ENCODE results near the gene F13A1.
"Not testable (repeated sequence)": the region's sequence is repeated elsewhere in the genome, so short reads cannot be mapped to it uniquely, and the experiment has no call there.

Gene F13A1

GRCh38 chr6:6317825-6318733 is 2.4 kb downstream of the F13A1 start:
- DNase-seq (ENCODE audit: low spot score) = no peak

DNA sequence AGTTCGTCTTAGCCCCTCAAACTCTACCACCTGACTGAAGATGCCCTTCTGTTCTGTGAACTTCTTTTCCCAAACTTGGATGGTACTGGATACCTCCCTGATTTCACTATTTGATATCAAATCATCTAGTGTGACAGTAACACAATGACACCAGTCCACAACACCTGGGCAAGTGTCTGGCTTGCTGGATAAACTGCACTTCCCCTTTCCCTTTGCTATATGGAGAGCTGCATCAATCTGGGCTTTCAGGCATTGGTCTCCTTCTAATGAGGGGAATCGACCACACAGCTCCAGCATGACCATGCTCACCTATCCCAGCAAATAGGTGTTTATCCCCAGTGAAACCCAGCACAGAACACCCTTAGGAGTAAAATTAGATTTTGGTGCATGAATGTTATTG is 3.1 kb downstream of the F13A1 start:
- DNase-seq (ENCODE audit: low spot score) = no peak

DNA sequence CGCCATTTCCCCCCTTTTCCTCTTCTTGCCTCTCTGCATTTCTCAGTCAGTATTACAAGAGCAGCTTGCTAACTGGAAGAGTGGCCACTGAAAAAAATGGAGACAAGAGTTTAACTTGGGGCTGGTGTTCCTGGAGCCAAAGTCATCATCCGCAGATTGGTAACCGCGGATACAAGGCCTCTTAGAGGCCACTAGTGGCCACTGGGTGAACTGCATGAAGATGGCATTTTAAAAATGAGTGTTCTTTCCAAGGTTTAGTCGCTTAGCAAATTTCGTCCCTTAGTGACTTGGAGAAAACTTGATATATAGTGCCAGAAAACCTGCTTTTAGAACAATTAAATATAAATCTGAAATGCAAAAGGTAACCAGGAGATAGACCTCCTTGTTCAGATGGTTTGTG is 4.8 kb downstream of the F13A1 start:
- peak; percentile 9 for DNase-seq (ENCODE audit: low spot score)

GRCh38 chr6:6314596-6314995 is 5.9 kb downstream of the F13A1 start:
- DNase-seq (ENCODE audit: low spot score) = no peak

DNA sequence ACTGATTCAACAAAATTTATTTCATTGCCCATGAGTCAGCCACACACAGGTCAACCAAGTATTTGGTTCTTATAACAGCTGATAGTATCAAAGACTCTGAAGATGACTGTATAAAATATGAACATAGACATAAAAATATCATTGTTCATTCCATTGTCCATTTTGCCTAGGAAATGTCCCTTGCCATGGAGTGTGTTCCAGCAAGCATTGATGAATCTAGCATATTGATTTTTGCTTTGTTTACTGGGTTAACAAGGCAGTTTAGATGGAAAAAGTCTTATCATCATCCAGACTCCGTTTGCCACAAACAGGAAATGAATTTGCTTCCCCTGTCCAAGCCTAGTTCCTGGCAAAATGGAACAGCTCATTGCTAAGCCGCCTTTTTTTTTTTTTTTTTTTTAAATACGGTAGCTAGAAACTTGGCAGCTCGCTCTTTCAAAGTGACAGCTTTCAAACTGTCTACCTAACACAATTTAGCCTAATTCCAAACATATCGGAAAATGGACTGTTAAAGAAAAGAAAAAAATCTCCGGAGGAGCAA is 7.5 kb downstream of the F13A1 start:
- no peak for DNase-seq (ENCODE audit: low spot score)

GRCh38 chr6:6305575-6305974 is 14.9 kb downstream of the F13A1 start:
- no peak for DNase-seq (ENCODE audit: low spot score)

DNA sequence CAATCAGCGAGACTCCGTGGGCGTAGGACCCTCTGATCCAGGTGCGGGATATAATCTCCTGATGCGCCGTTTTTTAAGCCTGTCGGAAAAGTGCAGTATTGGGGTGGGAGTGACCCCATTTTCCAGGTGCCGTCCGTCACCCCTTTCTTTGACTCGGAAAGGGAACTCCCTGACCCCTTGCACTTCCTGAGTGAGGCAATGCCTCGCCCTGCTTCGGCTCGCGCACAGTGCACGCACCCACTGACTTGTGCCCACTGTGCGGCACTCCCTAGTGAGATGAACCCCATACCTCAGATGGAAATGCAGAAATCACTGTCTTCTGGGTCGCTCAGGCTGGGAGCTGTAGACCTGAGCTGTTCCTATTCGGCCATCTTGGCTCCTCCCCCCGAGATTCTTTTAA is 20.1 kb downstream of the F13A1 start:
- not testable (repeated sequence) for DNase-seq (ENCODE audit: low spot score)

GRCh38 chr6:6293317-6293716 is 27.1 kb downstream of the F13A1 start:
- no peak for DNase-seq (ENCODE audit: low spot score)

DNA sequence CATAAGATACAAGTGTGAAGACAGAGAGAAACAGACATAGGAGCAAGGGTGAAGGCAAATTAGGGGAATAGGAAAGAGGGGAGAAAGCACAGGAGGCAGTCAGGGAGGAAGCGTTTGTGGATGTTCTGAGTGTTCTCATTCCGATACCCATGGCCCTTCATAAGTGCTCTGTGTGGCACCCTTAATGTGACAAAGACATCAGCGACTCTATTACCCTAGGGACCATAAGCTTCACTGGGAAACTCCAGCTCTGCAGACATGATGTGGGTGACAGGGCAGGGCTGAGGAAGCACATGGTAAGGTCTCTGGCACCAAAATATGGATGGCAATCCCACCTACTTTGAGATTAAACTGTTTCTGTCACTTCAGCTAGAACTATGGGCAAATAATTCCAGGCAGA is 33.0 kb downstream of the F13A1 start:
- DNase-seq (ENCODE audit: low spot score) = no peak

DNA sequence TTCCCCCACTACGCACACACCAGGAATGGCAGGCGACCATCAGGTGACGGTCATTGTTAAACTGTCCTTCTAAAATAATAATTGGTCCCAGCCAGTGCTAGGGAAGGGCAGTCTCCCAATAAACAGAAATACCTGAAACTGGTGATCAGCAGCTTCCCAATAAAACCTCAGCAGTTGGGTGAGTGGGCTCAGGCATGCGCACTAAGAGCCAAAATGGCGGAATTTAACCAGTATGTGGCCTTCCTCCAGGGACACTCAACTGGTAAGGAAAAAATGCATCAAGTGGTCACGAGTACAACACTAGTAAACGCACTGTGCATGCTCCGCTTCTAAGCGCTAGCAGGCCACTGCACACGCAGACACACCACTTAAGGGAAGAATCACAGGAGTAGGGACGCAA is 34.8 kb downstream of the F13A1 start:
- no peak for DNase-seq (ENCODE audit: low spot score)

DNA sequence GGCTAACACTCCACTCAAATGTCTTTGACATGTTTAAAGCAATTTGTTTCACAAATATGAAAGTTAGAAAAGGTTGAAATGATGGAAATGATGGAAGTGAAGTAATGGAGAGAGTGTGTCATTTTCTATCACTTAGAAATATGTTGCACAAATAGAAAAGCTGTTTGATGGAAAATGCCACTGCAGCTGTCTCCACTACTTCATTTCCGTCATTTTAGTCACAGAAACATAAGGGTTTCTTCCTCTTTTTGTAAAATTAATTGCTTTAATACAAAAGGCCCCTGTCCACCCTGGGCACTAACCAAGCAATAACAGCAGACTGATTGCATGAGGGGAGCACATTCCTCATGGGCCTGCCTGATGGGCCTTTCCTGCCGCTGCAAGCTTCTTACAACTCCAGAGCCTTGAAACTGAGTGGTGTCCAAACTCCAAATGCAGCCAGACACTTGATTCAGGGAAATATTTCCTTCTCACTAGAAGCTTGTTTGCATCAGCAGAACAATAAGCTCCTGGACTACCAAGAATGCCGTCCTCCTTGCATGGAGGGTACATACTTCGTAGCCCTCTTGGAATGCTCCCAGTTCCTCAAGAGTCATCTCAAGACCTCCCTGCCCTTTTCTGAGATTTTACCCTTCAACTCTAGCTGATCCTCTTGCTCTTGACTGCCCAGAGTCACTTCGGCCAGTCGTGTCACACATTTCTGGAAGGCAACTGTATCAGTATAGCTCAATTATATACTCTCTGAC is 36.1 kb downstream of the F13A1 start:
- DNase-seq (ENCODE audit: low spot score) = no peak

DNA sequence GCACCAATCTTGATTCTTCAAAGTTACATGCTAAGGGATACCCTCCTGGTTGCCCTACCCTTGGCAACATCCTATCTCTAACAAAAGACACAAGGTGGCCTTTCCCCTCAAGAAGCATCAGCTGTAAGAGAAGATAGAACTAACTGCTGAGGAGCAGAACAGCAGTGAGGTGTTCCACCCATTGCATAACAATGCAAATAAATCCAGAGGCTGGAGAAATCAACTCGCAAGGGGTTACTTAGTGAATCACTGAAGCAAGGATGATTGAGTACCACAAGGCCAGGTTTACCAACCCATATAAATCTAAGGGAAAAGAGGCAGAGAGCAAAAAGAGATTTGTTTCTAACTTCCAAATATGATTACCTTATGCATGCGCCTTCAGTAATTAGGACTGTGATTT is 36.7 kb downstream of the F13A1 start:
- no peak for DNase-seq (ENCODE audit: low spot score)

DNA sequence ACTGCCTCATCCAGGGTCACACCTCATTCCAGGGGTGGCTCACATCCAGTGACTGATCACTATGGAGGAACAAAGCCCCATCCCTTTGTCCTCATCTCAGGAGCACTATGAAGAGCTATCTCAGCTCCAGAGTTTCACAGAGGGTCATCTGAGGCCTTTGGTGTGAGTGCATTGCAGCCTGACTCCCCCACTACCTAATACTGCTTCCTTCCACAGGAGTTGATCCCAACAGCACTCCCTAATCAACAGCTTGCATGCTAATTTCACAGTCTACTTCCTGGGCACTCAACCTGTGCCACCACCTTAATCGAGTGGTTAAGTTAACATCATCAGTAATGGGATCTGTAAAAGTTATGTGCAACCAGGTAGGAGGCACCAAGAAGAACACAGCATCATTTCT is 37.7 kb downstream of the F13A1 start:
- DNase-seq (ENCODE audit: low spot score) = no peak

DNA sequence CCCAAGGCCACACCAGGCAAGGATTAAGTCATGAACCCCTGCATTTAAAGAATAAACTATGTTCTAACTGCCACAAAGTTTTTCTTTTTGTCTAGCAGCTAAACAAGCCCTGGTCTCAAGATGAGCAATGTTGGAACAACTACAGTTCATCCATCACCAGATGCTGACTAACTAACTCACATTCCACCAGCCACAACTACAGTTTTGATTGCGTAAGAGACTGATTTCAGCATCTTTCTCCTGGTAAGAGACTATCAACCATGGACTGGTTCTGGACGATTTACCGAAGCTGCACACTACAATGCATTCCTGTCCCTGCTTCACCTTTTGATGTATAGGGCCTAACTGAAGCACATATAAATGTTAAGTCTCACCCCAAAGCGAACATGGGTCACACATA is 43.0 kb downstream of the F13A1 start:
- DNase-seq (ENCODE audit: low spot score) = no peak

GRCh38 chr6:6270948-6271535 is 49.4 kb downstream of the F13A1 start:
- DNase-seq (ENCODE audit: low spot score) = no peak

DNA sequence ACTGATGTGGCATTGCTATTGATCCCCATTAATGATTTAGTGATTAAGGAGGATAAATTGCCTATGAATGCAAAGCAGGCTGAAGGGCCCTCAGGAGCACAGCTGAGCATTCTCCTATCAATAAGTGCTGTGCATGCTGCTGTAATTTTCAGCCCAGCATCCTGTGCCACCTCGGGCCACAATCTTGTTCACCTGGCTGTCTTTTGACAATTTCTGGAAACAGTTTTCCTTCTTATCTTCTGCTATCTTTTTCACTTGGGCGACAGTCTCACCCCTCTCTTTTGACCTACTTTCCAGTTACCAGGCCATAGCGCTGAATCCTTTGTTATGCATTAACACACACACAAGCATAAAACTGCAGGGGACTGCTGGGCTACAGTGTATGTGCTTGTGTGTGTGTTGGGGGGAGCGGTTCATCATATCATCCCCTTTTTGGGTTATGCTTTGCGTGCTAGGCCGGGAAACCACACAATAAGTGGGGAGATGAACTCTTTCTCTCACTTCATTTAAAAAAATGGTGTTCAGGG is 60.2 kb downstream of the F13A1 start:
- DNase-seq (ENCODE audit: low spot score) = no peak

DNA sequence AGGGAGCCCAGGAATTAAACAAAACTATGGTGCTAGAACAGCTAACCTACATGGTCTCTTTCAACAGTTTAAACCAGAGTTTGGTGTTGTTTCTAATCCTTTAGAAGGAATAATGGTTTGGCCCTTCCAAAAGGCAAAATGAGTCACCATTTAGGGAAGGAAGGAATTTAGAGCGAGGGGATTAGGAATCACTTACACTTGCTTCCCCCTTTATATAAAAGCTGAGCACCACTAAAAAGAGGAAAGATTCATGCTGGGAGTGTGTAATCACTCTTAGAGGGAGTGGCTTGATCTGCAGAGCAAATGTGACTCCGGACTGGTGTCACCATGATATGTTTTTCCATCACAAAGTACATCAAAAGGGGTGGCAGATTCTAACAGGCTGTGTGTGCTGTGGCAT is 63.6 kb downstream of the F13A1 start:
- no peak for DNase-seq (ENCODE audit: low spot score)

- DNase-seq (ENCODE audit: low spot score) = no peak
These were observed 64.2 kb downstream of the F13A1 start for GRCh38 chr6:6256259-6256658.

DNA sequence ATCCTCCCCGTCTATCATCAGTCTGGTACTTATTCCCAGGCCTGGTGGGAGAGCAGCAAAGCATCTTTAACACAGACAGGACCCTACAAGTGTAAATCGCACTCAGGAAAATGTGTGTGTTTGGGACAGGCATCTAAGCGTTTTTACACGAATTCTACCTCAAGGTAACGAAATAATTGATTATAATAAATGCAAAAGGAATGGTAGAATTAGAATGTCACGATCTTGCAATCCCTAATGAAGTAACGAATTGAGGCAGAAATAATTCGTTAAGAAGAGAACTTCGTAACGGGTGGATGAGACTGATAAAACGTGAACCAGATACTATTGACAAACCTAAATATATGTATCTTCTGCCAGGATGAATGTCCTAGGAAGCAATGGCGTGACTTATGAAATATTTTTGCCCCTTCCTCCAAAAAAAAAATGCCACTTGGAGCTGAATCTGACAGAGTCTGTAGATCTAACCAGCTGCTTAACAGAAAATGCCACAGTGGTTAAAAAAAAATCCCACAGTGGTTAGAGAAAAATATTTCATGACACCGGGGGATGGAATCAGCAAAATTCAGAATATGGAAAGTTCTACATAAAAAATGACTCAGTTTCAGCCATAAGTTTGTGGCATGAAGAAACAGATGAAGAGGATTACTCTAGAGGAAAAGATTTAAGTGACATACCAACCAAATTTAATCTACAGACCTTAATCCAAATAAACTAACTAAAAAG is 68.7 kb downstream of the F13A1 start:
- no peak for DNase-seq (ENCODE audit: low spot score)

DNA sequence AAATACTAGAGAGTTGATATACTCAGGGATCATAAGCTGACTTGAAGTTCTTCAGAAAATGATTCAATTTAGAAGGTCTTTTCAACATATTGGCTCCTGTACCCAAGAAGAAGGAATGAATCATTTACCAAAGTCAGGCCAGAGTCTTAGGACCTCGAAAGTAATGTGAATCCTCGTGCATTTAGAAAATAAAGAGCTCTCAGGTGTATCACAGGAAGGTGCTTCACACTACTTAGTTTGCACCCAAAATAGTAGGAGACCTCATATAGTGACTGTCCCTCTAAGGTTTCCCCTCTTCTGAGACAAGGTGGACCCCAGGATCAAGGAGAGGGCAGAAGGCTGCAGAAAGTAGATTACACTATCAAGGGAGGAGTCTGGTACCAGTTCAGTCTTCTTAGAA is 71.8 kb downstream of the F13A1 start:
- DNase-seq (ENCODE audit: low spot score) = no peak

DNA sequence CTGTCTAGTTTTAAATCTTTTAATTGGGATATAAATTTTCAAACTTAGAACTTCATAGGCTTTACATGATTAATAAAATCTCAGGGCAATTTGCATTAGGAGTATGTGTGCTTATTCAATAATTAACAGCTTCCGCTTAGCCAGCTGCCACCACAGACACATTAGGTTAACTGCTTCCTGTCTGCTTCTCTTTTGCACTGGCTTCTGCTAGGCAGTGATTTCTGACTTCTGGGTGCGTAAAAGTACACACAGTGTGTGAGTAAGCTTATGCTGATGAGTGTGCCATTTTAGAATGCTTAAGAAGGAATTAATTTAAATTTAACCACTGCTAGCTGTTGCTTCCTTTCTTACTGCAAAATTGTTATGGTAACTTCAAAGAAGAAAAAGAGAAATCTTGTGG is 73.9 kb downstream of the F13A1 start:
- no peak for DNase-seq (ENCODE audit: low spot score)

DNA sequence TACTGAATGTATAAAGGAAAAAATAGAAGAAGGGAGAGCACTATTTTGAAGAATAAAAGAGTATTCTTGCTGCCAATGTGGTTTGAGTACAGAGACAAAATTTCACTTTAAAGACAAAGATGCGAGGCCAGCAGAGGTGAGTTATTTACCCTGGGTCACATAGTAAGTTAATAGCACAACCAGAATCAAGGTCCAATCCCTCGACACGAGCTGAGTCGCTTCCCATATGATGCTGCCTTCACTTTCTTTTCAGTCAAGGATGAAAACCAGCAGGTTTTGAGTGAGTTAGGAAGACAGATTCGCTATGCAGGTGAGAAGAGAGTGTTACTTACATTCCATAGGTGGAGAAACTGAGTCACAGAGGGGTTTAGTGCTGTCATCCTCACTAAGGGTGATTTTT is 75.8 kb downstream of the F13A1 start:
- no peak for DNase-seq (ENCODE audit: low spot score)
